GM21717 (cell line): ENCODE measurements around the gene SERPINB6.
"Not testable (repeated sequence)": the region's sequence is repeated elsewhere in the genome, so short reads cannot be mapped to it uniquely, and the experiment has no call there.

Experiments
- ATAC-seq: cut with Tn5 transposase; IDR thresholded peaks from one replicate; pipeline ENCODE4 v1.9.1; 2021; ENCODE audit warnings: mild to moderate bottlenecking, moderate library complexity; ENCODE audit not compliant: unreplicated experiment

The SERPINB6 gene

GRCh38 chr6:2977799-2978590 lies 6.6 kb upstream of the SERPINB6 start:
- no peak for ATAC-seq

DNA sequence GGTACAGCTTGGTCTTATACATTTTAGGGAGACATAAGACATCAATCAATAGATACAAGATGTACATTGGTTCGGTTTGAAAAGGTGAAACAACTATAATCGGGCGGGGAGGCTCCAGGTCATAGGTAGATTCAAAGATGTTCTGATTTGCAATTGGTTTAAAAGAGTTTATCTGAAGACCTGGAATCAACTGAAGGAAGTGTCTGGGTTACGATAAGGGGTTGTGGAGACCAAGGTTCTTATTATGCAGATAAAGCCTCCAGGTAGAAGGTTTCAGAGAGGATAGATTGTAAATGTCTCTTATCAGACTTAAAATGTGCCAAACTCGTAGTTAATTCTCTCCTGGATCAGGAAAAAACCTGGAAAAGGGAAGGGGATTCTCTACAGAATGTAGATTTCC lies 5.9 kb upstream of the SERPINB6 start:
- ATAC-seq = no peak

- ATAC-seq = no peak
These were observed 5.3 kb upstream of the SERPINB6 start for GRCh38 chr6:2976571-2977085.

DNA sequence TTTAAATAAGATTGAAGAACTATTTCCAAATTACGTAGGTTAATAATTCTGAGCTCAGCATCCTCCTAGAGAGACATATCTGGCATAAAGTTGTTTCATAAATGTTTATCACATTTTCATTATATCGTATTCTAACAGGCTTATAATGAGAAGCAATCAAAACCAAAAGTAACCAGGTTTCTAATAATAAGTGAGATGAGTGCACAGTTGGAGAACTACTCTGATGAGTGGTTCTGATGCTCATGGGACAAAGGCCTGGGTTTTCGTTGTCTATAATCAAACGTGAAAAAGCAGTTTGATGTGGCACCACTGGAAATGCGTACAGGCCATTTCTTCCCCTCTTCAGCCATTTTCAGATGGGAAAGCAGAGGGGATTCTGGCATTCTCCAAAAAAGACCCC lies 4.7 kb upstream of the SERPINB6 start:
- no peak for ATAC-seq

DNA sequence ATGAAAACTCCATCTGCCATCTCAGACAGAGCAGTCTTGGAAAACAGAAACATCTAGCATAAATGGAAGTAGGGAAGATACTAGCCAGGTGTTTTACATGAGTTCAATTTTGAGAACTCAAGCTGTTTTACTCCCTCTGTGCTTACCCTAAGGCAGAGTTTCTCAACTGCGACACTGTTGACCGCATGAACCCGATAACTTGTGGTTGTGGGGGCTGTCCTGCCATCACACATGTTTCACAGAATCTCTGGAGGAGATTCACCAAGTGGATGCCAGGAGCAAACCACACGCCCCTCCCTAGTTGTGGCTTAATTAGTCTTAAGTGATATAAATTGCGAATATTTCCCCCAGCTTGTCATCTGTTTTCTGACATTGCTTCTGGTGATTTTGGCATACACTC lies 2.3 kb upstream of the SERPINB6 start:
- ATAC-seq = no peak

DNA sequence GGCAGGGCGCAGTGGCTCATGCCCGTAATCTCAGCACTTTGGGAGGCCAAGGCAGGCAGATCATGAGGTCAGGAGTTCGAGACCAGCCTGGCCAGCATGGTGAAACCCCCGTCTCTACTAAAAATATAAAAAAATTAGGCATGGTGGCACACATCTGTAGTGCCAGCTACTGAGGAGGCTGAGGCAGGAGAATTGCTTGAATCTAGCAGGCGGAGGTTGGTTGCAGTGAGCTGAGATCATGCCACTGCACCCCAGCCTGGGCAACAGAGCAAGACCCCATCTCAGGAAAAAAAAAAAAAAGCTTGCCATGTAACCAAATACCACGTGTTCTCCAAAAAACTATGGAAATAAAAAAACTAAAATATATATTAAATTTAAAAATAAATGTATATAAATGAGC lies 1.8 kb upstream of the SERPINB6 start:
- not testable (repeated sequence) for ATAC-seq

DNA sequence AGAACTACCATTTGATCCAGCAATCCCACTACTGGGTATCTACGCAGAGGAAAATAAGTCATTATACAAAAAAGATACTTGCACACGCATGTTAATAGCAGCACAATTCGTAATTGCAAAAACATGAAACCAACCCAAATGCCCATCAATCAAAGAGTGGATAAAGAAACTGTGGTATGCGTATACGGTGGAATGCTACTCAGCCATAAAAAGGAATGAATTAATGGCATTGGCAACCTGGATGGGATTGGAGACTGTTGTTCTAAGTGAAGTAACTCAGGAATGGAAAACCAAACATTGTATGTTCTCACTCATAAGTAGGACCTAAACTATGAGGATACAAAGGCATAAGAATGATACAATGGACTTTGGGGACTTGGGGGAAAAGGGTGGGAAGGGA lies 1.3 kb upstream of the SERPINB6 start:
- ATAC-seq = not testable (repeated sequence)

GRCh38 chr6:2972219-2972487 lies 786 bp upstream of the SERPINB6 start:
- not testable (repeated sequence) for ATAC-seq

DNA sequence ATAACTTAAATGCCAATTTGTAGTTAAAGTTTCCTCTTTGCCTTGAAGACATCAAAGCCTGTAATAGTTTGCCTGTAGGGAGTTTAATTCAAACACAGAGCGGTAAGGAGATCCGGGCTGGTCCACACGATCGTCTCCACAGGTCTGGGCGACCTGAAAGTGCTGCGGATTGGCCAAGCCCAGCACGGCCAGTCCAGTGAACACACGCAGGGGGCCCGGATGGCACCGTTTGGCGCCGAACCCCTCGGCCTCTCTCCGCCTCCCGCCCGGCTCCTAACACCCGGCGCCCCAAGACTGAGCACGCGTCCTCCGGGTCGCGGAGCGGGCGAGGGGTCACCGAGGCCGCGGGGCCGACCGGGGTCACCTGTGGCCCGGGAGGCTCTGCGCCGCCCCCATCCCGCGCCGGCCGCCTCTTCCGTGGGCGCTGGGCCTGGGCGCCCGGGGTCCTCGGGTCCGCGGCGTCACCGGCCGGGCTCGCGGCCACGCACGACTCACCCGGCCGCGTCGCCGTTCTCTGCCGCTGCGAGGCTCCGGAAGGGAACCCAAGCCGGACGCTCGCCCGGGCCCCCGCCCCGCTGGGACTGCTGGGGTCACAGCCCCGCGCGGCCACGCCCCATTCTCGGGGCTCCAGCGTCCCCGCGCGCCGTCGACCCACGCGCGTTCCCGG lies 481 bp downstream of the SERPINB6 start:
- ATAC-seq = no peak

DNA sequence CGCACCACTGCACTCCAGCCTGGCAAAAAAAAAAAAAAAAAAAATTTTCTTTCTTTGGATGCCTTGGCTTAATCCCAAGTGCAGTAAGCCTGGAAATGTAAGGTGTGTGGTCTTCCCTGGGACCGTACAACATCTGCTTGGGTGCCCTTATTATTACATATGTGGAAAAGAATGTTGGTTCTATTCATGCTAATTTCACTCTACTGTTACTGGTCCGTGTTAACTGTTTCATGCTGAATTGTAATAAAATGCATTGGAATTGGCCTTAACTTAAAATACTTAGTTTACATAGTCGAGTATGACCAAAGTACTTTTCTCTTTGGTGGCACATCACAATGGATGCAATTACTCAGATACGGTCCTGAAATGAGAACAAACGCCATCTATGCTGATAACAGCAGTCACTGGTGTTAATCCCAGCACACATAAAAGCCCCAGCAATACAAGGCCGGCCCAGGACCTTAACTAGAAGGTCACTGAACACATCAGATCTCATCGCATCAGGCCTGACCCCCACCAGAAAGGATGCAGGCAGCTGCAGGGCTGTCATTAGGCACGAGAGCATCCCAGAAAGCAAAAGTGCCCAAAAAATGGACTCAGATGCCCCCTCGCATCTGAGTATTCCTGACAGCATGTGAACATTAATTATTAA lies 1.2 kb downstream of the SERPINB6 start:
- ATAC-seq = no peak

- no peak for ATAC-seq
These were observed 1.8 kb downstream of the SERPINB6 start for GRCh38 chr6:2969549-2969948.

DNA sequence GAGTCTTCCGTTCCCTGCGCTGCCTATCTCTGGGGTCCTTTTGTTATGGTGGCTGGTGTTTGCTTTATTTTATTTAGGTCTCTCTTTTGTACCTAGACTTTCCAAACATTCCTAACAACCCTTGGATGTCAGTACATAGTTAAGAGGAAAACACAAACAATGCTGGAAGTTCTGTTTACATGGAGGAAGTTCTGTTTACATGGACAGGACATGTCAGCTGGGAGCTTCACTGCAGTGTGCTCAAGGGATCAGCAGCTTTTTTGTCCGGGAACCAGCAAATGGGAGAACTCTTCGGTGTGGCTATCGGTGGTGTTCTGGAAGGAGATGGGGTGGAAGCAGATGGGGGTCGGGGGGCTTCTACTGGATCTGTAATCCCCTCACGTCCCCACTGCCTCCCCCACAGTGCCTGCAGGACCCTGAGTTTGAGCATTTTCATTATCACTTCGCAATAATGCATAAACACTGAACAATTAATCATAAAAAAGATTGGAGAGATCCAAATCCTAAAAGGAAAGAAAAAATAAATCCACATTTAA lies 2.7 kb downstream of the SERPINB6 start:
- no peak for ATAC-seq

GRCh38 chr6:2967936-2968335 lies 3.4 kb downstream of the SERPINB6 start:
- no peak for ATAC-seq

GRCh38 chr6:2966347-2966746 lies 5.0 kb downstream of the SERPINB6 start:
- no peak for ATAC-seq

DNA sequence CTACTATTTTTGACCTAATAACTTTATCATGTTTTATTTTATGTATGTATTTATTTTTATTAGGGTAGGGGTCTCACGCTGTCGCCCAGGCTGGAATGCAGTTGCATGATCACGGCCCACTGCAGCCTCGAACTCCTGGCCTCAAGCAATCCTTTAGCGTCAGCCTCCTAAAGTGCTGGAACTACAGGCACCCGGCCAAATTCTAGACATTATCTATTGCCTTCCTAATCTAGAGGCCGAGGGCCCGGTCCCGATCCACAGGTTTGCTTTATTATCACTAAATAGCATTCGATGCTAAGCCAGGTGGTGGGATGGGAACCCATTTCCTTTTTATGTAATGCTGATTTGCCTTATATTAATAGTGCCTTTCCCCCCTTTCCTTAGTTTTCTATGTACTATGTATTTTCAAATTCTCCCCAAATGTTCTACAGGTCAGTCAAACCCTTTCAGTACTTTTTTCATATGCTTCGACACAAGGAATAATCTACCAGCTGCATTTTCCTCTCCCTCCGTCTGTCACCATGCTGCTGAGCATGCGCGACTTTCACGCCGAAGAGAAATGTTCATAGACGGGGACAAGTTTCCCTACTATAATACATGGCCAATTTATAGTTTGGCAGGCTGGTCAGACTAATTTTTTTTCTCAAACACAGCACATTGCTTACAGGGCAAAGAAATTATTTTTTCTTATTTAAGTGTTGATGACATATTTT lies 6.4 kb downstream of the SERPINB6 start:
- ATAC-seq = no peak

GRCh38 chr6:2963756-2964155 lies 7.6 kb downstream of the SERPINB6 start:
- no peak for ATAC-seq

GRCh38 chr6:2962636-2963035 lies 8.7 kb downstream of the SERPINB6 start:
- ATAC-seq = no peak

GRCh38 chr6:2962004-2962403 lies 9.4 kb downstream of the SERPINB6 start:
- ATAC-seq = no peak

GRCh38 chr6:2961506-2961905 lies 9.9 kb downstream of the SERPINB6 start:
- ATAC-seq = no peak

DNA sequence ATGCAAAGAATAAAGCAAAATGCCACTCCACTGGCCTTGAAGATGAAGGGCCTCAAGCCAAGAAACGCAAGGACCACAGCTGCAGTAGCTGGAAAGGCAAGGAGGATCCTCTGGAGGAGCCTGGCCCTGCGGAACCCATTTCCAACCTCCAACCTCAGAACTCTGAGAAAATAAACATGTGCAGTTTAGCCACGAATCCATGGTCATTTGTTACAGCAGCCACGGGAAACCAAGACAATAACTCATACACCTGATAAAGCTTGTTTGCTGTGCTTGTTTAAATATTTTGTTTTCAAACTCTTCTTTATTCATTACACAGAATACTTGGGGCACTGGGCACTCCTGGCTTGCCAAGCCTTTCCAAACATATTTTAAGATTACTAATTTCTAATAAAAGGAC lies 10.4 kb downstream of the SERPINB6 start:
- no peak for ATAC-seq
